Spleen (tissue), 7 donors: ENCODE data around the gene NDOR1.

Source experiments
- POLR2A ChIP-seq, 3 donors: fragments of 450-650 bp; IDR thresholded peaks; one replicate each; pipeline ENCODE4 v1.5.1; 2017; ENCODE audit warnings: antibody characterized with exemption in 3 of 3, mild to moderate bottlenecking in 1 of 3
- POLR2AphosphoS5 ChIP-seq, 3 donors: sonication (generic); formaldehyde crosslinking; IDR thresholded peaks; one replicate each; pipeline ENCODE4 v1.5.1; 2017; ENCODE audit warnings: antibody characterized with exemption in 3 of 3
- TF ChIP-seq, protein P1 (sequence below), 11 experiments: fragments of 200-600 bp in 7 of 11; fragments of 450-650 bp in 4 of 11; sonication (generic) in 4 of 11; IDR thresholded peaks in 8 of 11; conservative IDR thresholded peaks in 3 of 11; 1 replicate in 7 of 11; 2 replicates in 4 of 11; pipeline versions ENCODE4 v1.4.0 to v1.8.0; 2016 to 2021; ENCODE audit warnings: antibody characterized with exemption in 11 of 11, inconsistent platforms in 4 of 11, mild to moderate bottlenecking in 1 of 11
- donor health status: DM: no; HTN: no; CAD: no; lungs with moderate emphysema.
- donor health status: DM: no; HTN: no; CAD: no.
- donor health status: DM: no; HTN: no; CAD: no.

GRCh38 chr9:137166380-137167229, 38.9 kb upstream of the NDOR1 start:
- TF ChIP-seq, protein P1, sequence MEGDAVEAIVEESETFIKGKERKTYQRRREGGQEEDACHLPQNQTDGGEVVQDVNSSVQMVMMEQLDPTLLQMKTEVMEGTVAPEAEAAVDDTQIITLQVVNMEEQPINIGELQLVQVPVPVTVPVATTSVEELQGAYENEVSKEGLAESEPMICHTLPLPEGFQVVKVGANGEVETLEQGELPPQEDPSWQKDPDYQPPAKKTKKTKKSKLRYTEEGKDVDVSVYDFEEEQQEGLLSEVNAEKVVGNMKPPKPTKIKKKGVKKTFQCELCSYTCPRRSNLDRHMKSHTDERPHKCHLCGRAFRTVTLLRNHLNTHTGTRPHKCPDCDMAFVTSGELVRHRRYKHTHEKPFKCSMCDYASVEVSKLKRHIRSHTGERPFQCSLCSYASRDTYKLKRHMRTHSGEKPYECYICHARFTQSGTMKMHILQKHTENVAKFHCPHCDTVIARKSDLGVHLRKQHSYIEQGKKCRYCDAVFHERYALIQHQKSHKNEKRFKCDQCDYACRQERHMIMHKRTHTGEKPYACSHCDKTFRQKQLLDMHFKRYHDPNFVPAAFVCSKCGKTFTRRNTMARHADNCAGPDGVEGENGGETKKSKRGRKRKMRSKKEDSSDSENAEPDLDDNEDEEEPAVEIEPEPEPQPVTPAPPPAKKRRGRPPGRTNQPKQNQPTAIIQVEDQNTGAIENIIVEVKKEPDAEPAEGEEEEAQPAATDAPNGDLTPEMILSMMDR (IDR thresholded peaks at IDR 0.05 in 8 of 11, conservative IDR thresholded peaks at IDR 0.05 in 3 of 11): no peak
- TF ChIP-seq POLR2A (IDR thresholded peaks at IDR 0.05): no peak
- no peak for TF ChIP-seq POLR2AphosphoS5 (IDR thresholded peaks at IDR 0.05)
